Activated T-helper 2 cell treated with anti-CD3 and anti-CD28 coated beads, Interferon-gamma antibody, Interleukin-2, Interleukin-4, amounts not matched to agents 10 μg/mL and 5 μg/mL and 100 μg/mL, durations not matched to agents 14 hours and 24 hours and 36 hours (primary cell): Measurements from ENCODE around the gene PHOSPHO1. TPM values are rescaled to one million over a fixed set of nuclear protein-coding genes. Genes with fewer than 3 reads are reported as not detected.

ENCODE experiments used
- DNase-seq: peaks from one replicate; pipeline ENCODE4 v3.0.0; 2021; ENCODE audit warnings: low spot score
- H3K27ac Mint-ChIP-seq: one replicate; pipeline ENCODE4 v1.8.0; 2021; ENCODE audit warnings: mixed read lengths
- H3K27me3 Mint-ChIP-seq: one replicate; pipeline ENCODE4 v1.8.0; 2021; ENCODE audit warnings: low read depth, mixed read lengths
- H3K36me3 Mint-ChIP-seq: one replicate; pipeline ENCODE4 v1.8.0; 2021; ENCODE audit warnings: low read depth, mixed read lengths
- H3K4me1 Mint-ChIP-seq: one replicate; pipeline ENCODE4 v1.8.0; 2021; ENCODE audit warnings: low read depth, mixed read lengths
- H3K4me3 Mint-ChIP-seq: one replicate; pipeline ENCODE4 v1.8.0; 2021; ENCODE audit warnings: low read depth, mild to moderate bottlenecking, moderate library complexity, mixed read lengths
- H3K9me3 Mint-ChIP-seq: one replicate; pipeline ENCODE4 v1.8.0; 2021; ENCODE audit warnings: mixed read lengths
- intact Hi-C: fragments of 100-400 bp; cut with micrococcal nuclease; formaldehyde crosslinking; loops from one replicate; pipeline ENCODE4 v1.15.1; 2023
- total RNA-seq: library from RNA; stranded (reverse); gene quantifications from 2 replicates; pipeline ENCODE4 v1.2.3, GENCODE V29; 2022

The PHOSPHO1 gene
- total RNA-seq, 1 donor from 2014 or later: not detected

GRCh38 chr17:49209061-49209571 lies 21.5 kb downstream of the PHOSPHO1 start:
- Mint-ChIP-seq H3K27ac (peak overlapping the region; percentile 87), H3K36me3 (peaks cover 22% of the 10 kb centered on the region), H3K4me3 (peak overlapping the region; percentile 91), H3K9me3 (no peaks in the 10 kb centered on the region), H3K4me1 (peaks cover 46% of the 10 kb centered on the region), H3K27me3 (no peaks in the 10 kb centered on the region)
- no peak for DNase-seq
- intact Hi-C loops: no loop called here

- H3K4me1 Mint-ChIP-seq: peaks cover 10% of the 10 kb centered on the region
- H3K4me3 Mint-ChIP-seq: no peak overlapping the region
- no peaks in the 10 kb centered on the region for H3K27me3 Mint-ChIP-seq
- intact Hi-C loops: no loop called here
- H3K27ac Mint-ChIP-seq: no peak overlapping the region
- H3K9me3 Mint-ChIP-seq: no peaks in the 10 kb centered on the region
- DNase-seq: no peak
- H3K36me3 Mint-ChIP-seq: peaks cover 6% of the 10 kb centered on the region
Measured at GRCh38 chr17:49204516-49204915, 26.1 kb downstream of the PHOSPHO1 start.

GRCh38 chr17:49203796-49204195 lies 26.8 kb downstream of the PHOSPHO1 start:
- intact Hi-C loops: no loop called here
- no peaks in the 10 kb centered on the region for H3K9me3 Mint-ChIP-seq
- H3K27ac Mint-ChIP-seq: no peak overlapping the region
- H3K36me3 Mint-ChIP-seq: peaks cover 6% of the 10 kb centered on the region
- H3K27me3 Mint-ChIP-seq: no peaks in the 10 kb centered on the region
- peaks cover 3% of the 10 kb centered on the region for H3K4me1 Mint-ChIP-seq
- no peak overlapping the region for H3K4me3 Mint-ChIP-seq
- DNase-seq: no peak

- H3K9me3 Mint-ChIP-seq: no peaks in the 10 kb centered on the region
- peaks cover 3% of the 10 kb centered on the region for H3K4me1 Mint-ChIP-seq
- no peak for DNase-seq
- no peak overlapping the region for H3K27ac Mint-ChIP-seq
- intact Hi-C loops: no loop called here
- H3K27me3 Mint-ChIP-seq: no peaks in the 10 kb centered on the region
- H3K4me3 Mint-ChIP-seq: no peak overlapping the region
- peaks cover 6% of the 10 kb centered on the region for H3K36me3 Mint-ChIP-seq
Measured at GRCh38 chr17:49201481-49201927, 29.1 kb downstream of the PHOSPHO1 start.

- Mint-ChIP-seq H3K4me1 (peaks cover 12% of the 10 kb centered on the region), H3K9me3 (no peaks in the 10 kb centered on the region), H3K27me3 (no peaks in the 10 kb centered on the region), H3K27ac (no peak overlapping the region), H3K4me3 (no peak overlapping the region), H3K36me3 (no peaks in the 10 kb centered on the region)
- DNase-seq: no peak
- intact Hi-C loops: no loop called here
Measured at GRCh38 chr17:49200423-49201083, 30.0 kb downstream of the PHOSPHO1 start.

GRCh38 chr17:49198211-49198610 lies 32.4 kb downstream of the PHOSPHO1 start:
- H3K36me3 Mint-ChIP-seq: no peaks in the 10 kb centered on the region
- H3K9me3 Mint-ChIP-seq: no peaks in the 10 kb centered on the region
- H3K27ac Mint-ChIP-seq: no peak overlapping the region
- intact Hi-C loops: loop anchor here (10.0 kb wide), 3 partner anchors 293 to 547 kb away; partner anchors contain the start of gene UBE2Z
- DNase-seq: no peak
- H3K4me3 Mint-ChIP-seq: no peak overlapping the region
- peaks cover 27% of the 10 kb centered on the region for H3K4me1 Mint-ChIP-seq
- no peaks in the 10 kb centered on the region for H3K27me3 Mint-ChIP-seq

GRCh38 chr17:49197346-49197998 lies 33.1 kb downstream of the PHOSPHO1 start:
- Mint-ChIP-seq H3K4me3 (no peak overlapping the region), H3K27ac (no peak overlapping the region), H3K36me3 (no peaks in the 10 kb centered on the region), H3K9me3 (no peaks in the 10 kb centered on the region), H3K27me3 (no peaks in the 10 kb centered on the region), H3K4me1 (peaks cover 27% of the 10 kb centered on the region)
- intact Hi-C loops: loop anchor here (10.0 kb wide), 3 partner anchors 293 to 547 kb away; partner anchors contain the start of gene UBE2Z
- no peak for DNase-seq

- intact Hi-C loops: loop anchor here (10.0 kb wide), 3 partner anchors 292 to 548 kb away; partner anchors contain the start of gene UBE2Z
- H3K27me3 Mint-ChIP-seq: no peaks in the 10 kb centered on the region
- no peak overlapping the region for H3K4me3 Mint-ChIP-seq
Measured at GRCh38 chr17:49196520-49196919, 34.1 kb downstream of the PHOSPHO1 start.

GRCh38 chr17:49195751-49196150 lies 34.8 kb downstream of the PHOSPHO1 start:
- Mint-ChIP-seq H3K36me3 (no peaks in the 10 kb centered on the region), H3K4me3 (no peak overlapping the region), H3K4me1 (peaks cover 34% of the 10 kb centered on the region), H3K27me3 (no peaks in the 10 kb centered on the region), H3K27ac (peak overlapping the region; percentile 71), H3K9me3 (no peaks in the 10 kb centered on the region)
- no peak for DNase-seq
- intact Hi-C loops: loop anchor here (2.0 to 10.0 kb wide), 4 partner anchors 23 to 549 kb away; partner anchors contain the start of gene UBE2Z

More at GRCh38 chr17:49196520-49196919, 34.1 kb downstream of the PHOSPHO1 start:
- H3K9me3 Mint-ChIP-seq: no peaks in the 10 kb centered on the region
- no peaks in the 10 kb centered on the region for H3K36me3 Mint-ChIP-seq
- DNase-seq: no peak
- no peak overlapping the region for H3K27ac Mint-ChIP-seq
- peaks cover 31% of the 10 kb centered on the region for H3K4me1 Mint-ChIP-seq

GRCh38 chr17:49194297-49194607 lies 36.3 kb downstream of the PHOSPHO1 start:
- Mint-ChIP-seq H3K27ac (peak overlapping the region; percentile 51), H3K27me3 (no peaks in the 10 kb centered on the region), H3K4me3 (peak overlapping the region; percentile 50), H3K9me3 (no peaks in the 10 kb centered on the region), H3K36me3 (no peaks in the 10 kb centered on the region), H3K4me1 (peaks cover 37% of the 10 kb centered on the region)
- intact Hi-C loops: loop anchor here (2.0 to 10.0 kb wide), 5 partner anchors 25 to 551 kb away; partner anchors contain the start of gene UBE2Z
- DNase-seq: no peak

GRCh38 chr17:49193513-49194296 lies 36.9 kb downstream of the PHOSPHO1 start:
- Mint-ChIP-seq H3K27ac (peak overlapping the region; percentile 93), H3K4me3 (peak overlapping the region; percentile 84), H3K9me3 (no peaks in the 10 kb centered on the region), H3K4me1 (peaks cover 37% of the 10 kb centered on the region), H3K36me3 (no peaks in the 10 kb centered on the region), H3K27me3 (no peaks in the 10 kb centered on the region)
- DNase-seq: no peak
- intact Hi-C loops: loop anchor here (2.0 to 10.0 kb wide), 5 partner anchors 25 to 551 kb away; partner anchors contain the start of gene UBE2Z

- peak overlapping the region; percentile 84 for H3K4me3 Mint-ChIP-seq
Measured at GRCh38 chr17:49191917-49192741, 38.5 kb downstream of the PHOSPHO1 start.

More at GRCh38 chr17:49191917-49192741, 38.5 kb downstream of the PHOSPHO1 start:
- intact Hi-C loops: loop anchor here (1.0 to 10.0 kb wide), 5 partner anchors 18 to 553 kb away; partner anchors contain the start of genes ABI3, GNGT2 and UBE2Z
- H3K4me1 Mint-ChIP-seq: peaks cover 37% of the 10 kb centered on the region
- H3K9me3 Mint-ChIP-seq: no peaks in the 10 kb centered on the region
- no peaks in the 10 kb centered on the region for H3K36me3 Mint-ChIP-seq
- H3K27ac Mint-ChIP-seq: peak overlapping the region; percentile 93
- DNase-seq: peak; percentile 81
- no peaks in the 10 kb centered on the region for H3K27me3 Mint-ChIP-seq
